ENCODE data around the gene RIPK4. TPM values are rescaled to one million over a fixed set of nuclear protein-coding genes. Genes with fewer than 3 reads are reported as not detected.

The RIPK4 gene
- total and polyA plus RNA-seq, 7 donors, result 0.01 TPM; not detected in 6

DNA sequence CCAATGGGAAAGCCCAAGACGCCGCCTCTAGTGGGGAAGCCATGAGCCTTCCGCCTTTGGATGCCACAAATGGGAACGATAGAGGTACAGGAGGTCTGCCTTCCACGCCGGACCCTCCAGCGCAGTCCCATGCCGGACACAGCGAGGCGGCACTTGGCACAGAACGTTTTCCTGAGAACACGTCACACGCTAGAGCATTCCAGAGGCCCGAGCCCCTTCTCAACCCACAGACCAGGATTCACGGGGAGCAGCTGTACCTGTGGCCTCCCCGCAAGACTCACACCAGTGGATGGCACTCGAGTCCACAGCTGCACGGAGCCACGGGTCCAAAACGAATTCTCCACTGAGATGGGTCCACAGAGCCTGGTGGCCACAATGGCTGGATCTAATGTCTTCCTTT lies 31.5 kb upstream of the RIPK4 start:
- WGBS, 3 donors, result 91 to 97% (median 94%) methylated on average over 20 of the region's 20 CpGs
- ATAC-seq (no peak), DNase-seq (no peak)
- Histone ChIP-seq H3K4me3 (no peak overlapping the region), H3K9me3 (no peaks in the 10 kb centered on the region), H3K4me1 (peaks cover 10% of the 10 kb centered on the region), H3K27ac (no peak overlapping the region), H3K36me3 (ENCODE audit: insufficient read depth in 1 of 2, low read depth in 1 of 2) (peaks cover 0 to 42% of the 10 kb centered on the region in 2 donors), H3K27me3 (ENCODE audit: insufficient read depth in 3 of 3, low read length in 2 of 3) (no peaks in the 10 kb centered on the region)
- intact Hi-C loops (cut with DNase I), result no loop called here
- TF ChIP-seq, protein P1, sequence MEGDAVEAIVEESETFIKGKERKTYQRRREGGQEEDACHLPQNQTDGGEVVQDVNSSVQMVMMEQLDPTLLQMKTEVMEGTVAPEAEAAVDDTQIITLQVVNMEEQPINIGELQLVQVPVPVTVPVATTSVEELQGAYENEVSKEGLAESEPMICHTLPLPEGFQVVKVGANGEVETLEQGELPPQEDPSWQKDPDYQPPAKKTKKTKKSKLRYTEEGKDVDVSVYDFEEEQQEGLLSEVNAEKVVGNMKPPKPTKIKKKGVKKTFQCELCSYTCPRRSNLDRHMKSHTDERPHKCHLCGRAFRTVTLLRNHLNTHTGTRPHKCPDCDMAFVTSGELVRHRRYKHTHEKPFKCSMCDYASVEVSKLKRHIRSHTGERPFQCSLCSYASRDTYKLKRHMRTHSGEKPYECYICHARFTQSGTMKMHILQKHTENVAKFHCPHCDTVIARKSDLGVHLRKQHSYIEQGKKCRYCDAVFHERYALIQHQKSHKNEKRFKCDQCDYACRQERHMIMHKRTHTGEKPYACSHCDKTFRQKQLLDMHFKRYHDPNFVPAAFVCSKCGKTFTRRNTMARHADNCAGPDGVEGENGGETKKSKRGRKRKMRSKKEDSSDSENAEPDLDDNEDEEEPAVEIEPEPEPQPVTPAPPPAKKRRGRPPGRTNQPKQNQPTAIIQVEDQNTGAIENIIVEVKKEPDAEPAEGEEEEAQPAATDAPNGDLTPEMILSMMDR (IDR thresholded peaks at IDR 0.05), result no peak

DNA sequence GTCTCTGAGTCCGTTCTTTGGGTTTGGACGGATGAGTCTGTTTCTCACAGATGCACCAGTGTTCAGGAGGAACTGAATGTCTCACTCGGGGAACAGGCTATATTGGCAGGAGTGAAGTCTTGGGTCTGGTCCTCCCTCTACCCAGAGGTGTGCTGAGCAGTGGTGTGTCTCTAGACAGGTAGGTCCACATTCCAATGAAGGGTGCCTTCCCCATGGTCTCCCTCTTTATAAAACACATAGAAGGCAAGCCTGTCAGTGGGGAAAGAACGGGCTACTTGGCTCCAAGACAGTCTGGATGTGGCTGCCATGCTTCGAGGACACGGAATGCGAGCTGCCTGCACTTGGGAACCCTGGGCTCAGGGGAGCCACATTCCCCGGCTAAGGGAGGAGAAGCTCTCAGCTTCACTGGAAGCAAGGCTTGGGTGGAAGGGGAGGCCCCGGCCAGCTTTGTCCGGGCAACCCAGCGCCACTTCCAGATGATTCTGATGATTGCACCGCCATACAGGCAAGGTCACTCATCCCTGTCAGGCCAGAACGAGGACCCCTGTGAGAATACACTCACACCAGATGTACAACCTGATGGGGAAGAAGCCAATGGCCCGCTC lies 29.7 kb upstream of the RIPK4 start:
- intact Hi-C loops (cut with DNase I), result no loop called here
- 89 to 92% (median 91%) methylated on average over 14 of the region's 14 CpGs for WGBS, 3 donors
- Histone ChIP-seq H3K27me3 (ENCODE audit: insufficient read depth in 3 of 3, low read length in 2 of 3) (no peaks in the 10 kb centered on the region), H3K27ac (no peak overlapping the region), H3K4me1 (no peaks in the 10 kb centered on the region), H3K36me3 (ENCODE audit: insufficient read depth in 1 of 2, low read depth in 1 of 2) (peaks cover 0 to 36% of the 10 kb centered on the region in 2 donors), H3K9me3 (peaks cover 11% of the 10 kb centered on the region), H3K4me3 (no peak overlapping the region)
- TF ChIP-seq, protein P1 (IDR thresholded peaks at IDR 0.05), result no peak
- no peak for ATAC-seq
- DNase-seq, result no peak

DNA sequence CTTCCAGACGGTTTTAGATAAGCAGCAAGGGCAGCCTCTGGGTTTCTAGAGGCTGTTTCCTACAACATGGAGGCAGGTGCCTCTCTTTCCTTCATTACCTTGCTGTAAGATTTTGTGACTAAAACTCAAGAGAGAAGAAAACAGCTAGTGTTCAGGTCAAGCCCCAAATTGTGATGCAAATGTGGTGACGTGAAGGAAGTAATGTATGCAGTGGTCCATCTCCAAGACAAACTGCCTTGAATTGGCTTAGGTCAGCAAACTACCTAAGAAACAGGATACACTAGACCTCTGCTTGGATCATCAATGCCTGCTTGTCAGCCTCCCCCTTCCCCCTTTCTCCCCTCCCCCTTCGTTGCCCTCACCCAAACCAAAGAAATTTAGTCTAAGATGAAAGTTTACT lies 28.9 kb upstream of the RIPK4 start:
- Histone ChIP-seq H3K27ac (no peak overlapping the region), H3K4me3 (no peak overlapping the region), H3K9me3 (peaks cover 11% of the 10 kb centered on the region), H3K4me1 (no peaks in the 10 kb centered on the region), H3K27me3 (ENCODE audit: insufficient read depth in 3 of 3, low read length in 2 of 3) (no peaks in the 10 kb centered on the region), H3K36me3 (ENCODE audit: insufficient read depth in 1 of 2, low read depth in 1 of 2) (peaks cover 0 to 28% of the 10 kb centered on the region in 2 donors)
- no peak for ATAC-seq
- WGBS, 3 donors, result 62 to 68% (median 68%) methylated on average over 3 of the region's 3 CpGs
- TF ChIP-seq, protein P1 (IDR thresholded peaks at IDR 0.05), result no peak
- intact Hi-C loops (cut with DNase I), result no loop called here
- DNase-seq, result no peak

DNA sequence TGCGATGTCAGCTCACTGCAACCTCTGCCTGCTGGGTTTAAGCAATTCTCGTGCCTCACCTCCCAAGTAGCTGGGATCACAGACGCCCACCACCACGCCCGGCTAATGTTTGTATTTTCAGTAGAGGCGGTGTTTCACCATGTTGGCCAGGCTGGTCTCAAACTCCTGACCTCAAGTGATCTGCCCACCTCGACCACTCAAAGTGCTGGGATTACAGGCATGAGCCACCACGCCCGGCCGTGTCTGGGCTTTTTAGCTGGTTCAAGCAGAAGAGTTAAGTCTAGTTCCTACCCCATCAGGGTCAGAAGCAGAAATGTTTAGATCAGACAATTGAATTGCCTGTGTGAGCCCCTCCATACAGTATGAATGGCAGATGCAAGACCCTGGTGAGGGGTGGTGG lies 27.7 kb upstream of the RIPK4 start:
- ATAC-seq (no peak), DNase-seq (no peak)
- WGBS, 3 donors, result 89 to 91% (median 91%) methylated on average over 10 of the region's 10 CpGs
- no peak overlapping the region for H3K27ac ChIP-seq
- H3K4me3 ChIP-seq, result no peak overlapping the region
- peaks cover 0 to 16% of the 10 kb centered on the region in 2 donors for H3K36me3 ChIP-seq (ENCODE audit: insufficient read depth in 1 of 2, low read depth in 1 of 2)
- no peaks in the 10 kb centered on the region for H3K27me3 ChIP-seq (ENCODE audit: insufficient read depth in 3 of 3, low read length in 2 of 3)
- H3K4me1 ChIP-seq, result no peaks in the 10 kb centered on the region
- TF ChIP-seq, protein P1 (IDR thresholded peaks at IDR 0.05), result no peak
- intact Hi-C loops (cut with DNase I), result no loop called here
- peaks cover 11% of the 10 kb centered on the region for H3K9me3 ChIP-seq

- Histone ChIP-seq H3K4me3 (no peak overlapping the region), H3K4me1 (no peaks in the 10 kb centered on the region), H3K9me3 (peaks cover 11% of the 10 kb centered on the region), H3K27ac (no peak overlapping the region), H3K27me3 (ENCODE audit: insufficient read depth in 3 of 3, low read length in 2 of 3) (no peaks in the 10 kb centered on the region), H3K36me3 (ENCODE audit: insufficient read depth in 1 of 2, low read depth in 1 of 2) (no peaks in the 10 kb centered on the region)
- ATAC-seq (no peak), DNase-seq (no peak)
- TF ChIP-seq, protein P1 (IDR thresholded peaks at IDR 0.05), result no peak
- intact Hi-C loops (cut with DNase I), result no loop called here
- 91 to 95% (median 92%) methylated on average over 3 of the region's 3 CpGs for WGBS, 3 donors
Observed at GRCh38 chr21:41792711-41793110, 25.9 kb upstream of the RIPK4 start.

Measured in psoas muscle (tissue), 8 donors.